OCI-LY1 (cell line): ENCODE measurements around the gene SYTL5.

Source experiments
- H2AFZ ChIP-seq: fragments of 200-600 bp; sonication (generic), shearing (Covaris generic); 2 replicates; pipeline ENCODE4 v1.6.0; 2014; ENCODE audit warnings: antibody characterized with exemption, mild to moderate bottlenecking, low read length
- H3F3A ChIP-seq: fragments of 200-600 bp; sonication (generic), shearing (Covaris generic); 2 replicates; pipeline ENCODE4 v1.6.0; 2014; ENCODE audit warnings: mild to moderate bottlenecking, antibody characterized with exemption, low read length, moderate library complexity; ENCODE audit not compliant: insufficient read depth
- H3K27ac ChIP-seq: fragments of 200-600 bp; sonication (generic); 2 replicates; pipeline ENCODE4 v1.5.1; 2014; ENCODE audit warnings: low read length, mixed run types, mild to moderate bottlenecking, low read depth; ENCODE audit not compliant: poor library complexity, severe bottlenecking
- H3K27me3 ChIP-seq: fragments of 200-600 bp; sonication (generic); 2 replicates; pipeline ENCODE4 v1.6.0; 2014; ENCODE audit warnings: antibody characterized with exemption, mild to moderate bottlenecking, low read length, moderate library complexity; ENCODE audit not compliant: insufficient read depth
- H3K36me3 ChIP-seq: fragments of 200-600 bp; sonication (generic); 2 replicates; pipeline ENCODE4 v1.6.1; 2014; ENCODE audit warnings: mild to moderate bottlenecking, antibody characterized with exemption, low read length, moderate library complexity, mixed read lengths; ENCODE audit not compliant: insufficient read depth
- H3K4me1 ChIP-seq: fragments of 200-600 bp; sonication (generic); 2 replicates; pipeline ENCODE4 v1.5.1; 2014; ENCODE audit warnings: mild to moderate bottlenecking, low read length, moderate library complexity; ENCODE audit not compliant: insufficient read depth, severe bottlenecking
- H3K4me2 ChIP-seq: fragments of 200-600 bp; sonication (generic), shearing (Covaris generic); 2 replicates; pipeline ENCODE4 v1.6.1; 2014; ENCODE audit warnings: low read length
- H3K4me3 ChIP-seq: fragments of 200-600 bp; sonication (generic); 2 replicates; pipeline ENCODE4 v1.5.1; 2014; ENCODE audit warnings: low read length, low read depth, mild to moderate bottlenecking, mixed read lengths; ENCODE audit not compliant: poor library complexity, severe bottlenecking
- H3K79me2 ChIP-seq: fragments of 200-600 bp; shearing (Covaris generic); 2 replicates; pipeline ENCODE4 v1.6.1; 2016; ENCODE audit warnings: mixed run types, low read length, mixed read lengths; ENCODE audit not compliant: insufficient read depth
- H3K9ac ChIP-seq: fragments of 200-600 bp; sonication (generic), shearing (Covaris generic); 2 replicates; pipeline ENCODE4 v1.6.1; 2014; ENCODE audit warnings: mild to moderate bottlenecking, low read length, mixed read lengths
- H3K9me2 ChIP-seq: fragments of 200-600 bp; sonication (generic), shearing (Covaris generic); 2 replicates; pipeline ENCODE4 v1.6.1; 2014; ENCODE audit warnings: low read depth, mild to moderate bottlenecking, low read length, mixed read lengths
- H3K9me3 ChIP-seq: fragments of 200-600 bp; shearing (Covaris generic); 2 replicates; pipeline ENCODE4 v1.6.1; 2014; ENCODE audit warnings: low read length, mixed read lengths
- H4K20me1 ChIP-seq: fragments of 200-600 bp; sonication (generic), shearing (Covaris generic); 2 replicates; pipeline ENCODE4 v1.6.0; 2016; ENCODE audit warnings: mild to moderate bottlenecking, low read length; ENCODE audit not compliant: insufficient read depth
- CTCF ChIP-seq: fragments of 200-600 bp; sonication (generic), shearing (Covaris generic); IDR thresholded peaks from 2 replicates; pipeline ENCODE4 v1.5.1; 2017; ENCODE audit warnings: mild to moderate bottlenecking, antibody characterized with exemption, low read length, moderate library complexity, mixed read lengths
- EZH2 ChIP-seq: fragments of 200-600 bp; sonication (generic), shearing (Covaris generic); IDR thresholded peaks from 2 replicates; pipeline ENCODE4 v1.8.0; 2017; ENCODE audit warnings: borderline replicate concordance, mixed run types, mild to moderate bottlenecking, antibody characterized with exemption, low read length, moderate library complexity, mixed read lengths

The SYTL5 gene

GRCh38 chrX:38009641-38010040 lies 3.3 kb downstream of the SYTL5 start:
- H3K4me1 ChIP-seq, result no peaks in the 10 kb centered on the region
- H3K79me2 ChIP-seq, result no peaks in the 10 kb centered on the region
- H3K27ac ChIP-seq, result no peak overlapping the region
- H3K9ac ChIP-seq, result no peak overlapping the region
- H3K9me2 ChIP-seq, result no peaks in the 10 kb centered on the region
- H3K9me3 ChIP-seq, result no peaks in the 10 kb centered on the region
- no peaks in the 10 kb centered on the region for H4K20me1 ChIP-seq
- no peak overlapping the region for H2AFZ ChIP-seq
- TF ChIP-seq CTCF (no peak), EZH2 (no peak)
- no peak overlapping the region for H3K4me3 ChIP-seq
- no peaks in the 10 kb centered on the region for H3K36me3 ChIP-seq
- no peaks in the 10 kb centered on the region for H3F3A ChIP-seq
- H3K4me2 ChIP-seq, result no peak overlapping the region
- no peaks in the 10 kb centered on the region for H3K27me3 ChIP-seq

GRCh38 chrX:38018766-38019425 lies 12.5 kb downstream of the SYTL5 start:
- Histone ChIP-seq H3K4me3 (no peak overlapping the region), H3K4me1 (no peaks in the 10 kb centered on the region), H3K9ac (no peak overlapping the region), H3K4me2 (no peak overlapping the region), H3K27me3 (no peaks in the 10 kb centered on the region), H3K27ac (no peak overlapping the region), H3F3A (no peaks in the 10 kb centered on the region), H3K79me2 (no peaks in the 10 kb centered on the region), H3K36me3 (no peaks in the 10 kb centered on the region), H2AFZ (no peak overlapping the region), H3K9me3 (no peaks in the 10 kb centered on the region), H4K20me1 (no peaks in the 10 kb centered on the region), H3K9me2 (no peaks in the 10 kb centered on the region)
- TF ChIP-seq EZH2, result no peak
- TF ChIP-seq CTCF, result no peak

- no peaks in the 10 kb centered on the region for H3F3A ChIP-seq
- no peak overlapping the region for H3K27ac ChIP-seq
- H3K79me2 ChIP-seq, result no peaks in the 10 kb centered on the region
- H3K36me3 ChIP-seq, result no peaks in the 10 kb centered on the region
- H2AFZ ChIP-seq, result no peak overlapping the region
- no peaks in the 10 kb centered on the region for H3K9me3 ChIP-seq
- H3K9ac ChIP-seq, result no peak overlapping the region
- H3K4me1 ChIP-seq, result no peaks in the 10 kb centered on the region
- no peaks in the 10 kb centered on the region for H3K9me2 ChIP-seq
- TF ChIP-seq CTCF (no peak), EZH2 (no peak)
- no peaks in the 10 kb centered on the region for H4K20me1 ChIP-seq
- no peak overlapping the region for H3K4me3 ChIP-seq
- no peaks in the 10 kb centered on the region for H3K27me3 ChIP-seq
- H3K4me2 ChIP-seq, result no peak overlapping the region
Measured at GRCh38 chrX:38028300-38028699, 21.9 kb downstream of the SYTL5 start.
